HG02938 (cell line): ENCODE data around the gene GUCA1C.

Experiments
- ATAC-seq: cut with Tn5 transposase; IDR thresholded peaks from one replicate; pipeline ENCODE4 v1.9.1; 2021; ENCODE audit warnings: mild to moderate bottlenecking, moderate library complexity; ENCODE audit not compliant: unreplicated experiment

The GUCA1C gene, protein sequence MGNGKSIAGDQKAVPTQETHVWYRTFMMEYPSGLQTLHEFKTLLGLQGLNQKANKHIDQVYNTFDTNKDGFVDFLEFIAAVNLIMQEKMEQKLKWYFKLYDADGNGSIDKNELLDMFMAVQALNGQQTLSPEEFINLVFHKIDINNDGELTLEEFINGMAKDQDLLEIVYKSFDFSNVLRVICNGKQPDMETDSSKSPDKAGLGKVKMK

DNA sequence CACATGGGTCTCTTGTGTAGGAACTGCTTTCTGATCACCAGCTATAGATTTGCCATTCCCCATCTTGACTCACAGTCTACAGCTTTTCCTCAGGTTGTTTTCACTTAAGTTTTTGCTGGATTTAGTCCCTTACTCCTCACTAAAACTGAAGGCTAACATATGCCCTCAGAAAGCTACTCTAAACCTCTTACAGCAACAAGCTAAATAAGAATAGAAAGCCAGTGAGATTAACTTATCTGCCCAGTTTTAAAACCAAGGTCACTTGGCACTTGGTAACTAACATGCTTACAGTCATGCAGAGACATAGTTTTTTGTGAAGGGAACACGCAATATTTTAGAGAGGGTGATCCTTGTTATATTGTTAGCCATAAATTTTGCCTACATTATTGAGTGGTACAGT, at the start of gene GUCA1C:
Gene GUCA1C (minus strand): TSS at position 180 of the 400 bp plus-strand sequence. CDS start 117 bp downstream, at position 63.
- ATAC-seq: no peak

DNA sequence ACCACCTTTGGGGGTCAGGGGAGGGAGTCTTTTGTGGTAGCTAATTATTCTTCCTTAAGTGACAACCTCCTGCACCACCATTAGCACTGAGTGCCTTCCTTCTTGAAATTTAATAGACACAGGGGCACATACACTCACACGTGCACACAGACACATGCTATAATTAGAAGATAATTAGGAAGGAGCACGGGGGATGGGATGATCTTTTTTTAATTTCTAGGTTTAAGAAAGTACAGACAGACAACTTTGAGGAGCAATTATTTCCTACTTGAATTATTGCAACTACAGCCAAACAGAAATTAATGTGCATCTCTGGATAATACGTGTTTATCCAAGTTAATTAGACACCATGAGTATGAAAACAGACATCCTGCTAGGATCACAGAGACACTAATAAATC, 44.8 kb upstream of the GUCA1C start:
- ATAC-seq: no peak

DNA sequence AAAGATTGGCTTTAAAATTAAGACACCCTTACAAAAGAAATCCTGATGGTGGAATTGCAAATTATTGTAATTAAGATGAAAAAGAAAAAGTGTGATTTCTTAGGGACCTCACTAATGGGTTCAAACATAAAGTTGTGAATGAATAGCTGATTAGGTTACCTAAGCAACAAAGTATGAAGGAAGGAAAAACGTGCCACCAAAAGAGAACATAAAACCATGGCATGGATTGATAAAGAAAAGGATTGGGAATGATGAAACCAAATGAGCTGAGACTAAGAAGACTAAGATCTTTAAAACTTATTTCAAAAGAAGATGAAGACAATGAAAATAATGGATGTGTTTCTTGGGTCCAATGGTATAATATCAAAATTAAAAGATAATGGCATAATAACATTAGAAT, 32.2 kb upstream of the GUCA1C start:
- ATAC-seq: no peak

DNA sequence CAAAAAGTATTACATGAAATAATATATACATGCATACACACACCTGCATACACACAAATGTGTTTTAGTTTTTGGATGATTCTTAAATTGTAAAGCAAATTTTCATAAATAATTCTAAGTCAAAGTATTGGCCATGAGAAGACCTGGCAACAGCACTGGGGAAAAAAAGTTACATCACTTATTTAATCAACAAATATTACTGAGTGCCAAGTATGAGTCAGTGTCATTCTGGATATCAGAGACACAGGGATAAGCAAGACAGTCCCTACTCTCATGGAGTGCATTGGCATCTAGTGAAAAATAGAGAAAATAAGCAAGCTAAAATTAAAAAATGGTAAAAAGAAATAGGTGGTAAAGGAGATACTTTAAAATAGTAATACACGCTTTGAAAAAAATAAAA, 29.4 kb upstream of the GUCA1C start:
- ATAC-seq: no peak

DNA sequence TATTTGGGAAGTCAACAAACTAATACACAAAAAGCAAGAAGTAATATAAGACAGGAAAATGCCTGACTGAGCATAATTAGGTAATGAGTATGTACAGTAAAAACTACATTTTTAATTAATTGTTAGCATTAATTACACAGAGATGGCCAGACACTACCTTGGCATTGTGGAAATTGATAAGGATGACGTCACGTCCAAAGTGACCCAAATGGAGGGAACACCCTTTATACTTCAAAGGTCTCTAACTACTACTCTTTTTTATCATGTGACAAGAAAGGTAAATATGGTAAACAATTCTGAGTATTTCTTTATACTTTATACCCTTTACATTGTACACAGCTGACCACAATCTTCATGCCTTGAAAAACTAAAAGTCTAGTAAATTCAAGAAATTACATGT, 22.4 kb upstream of the GUCA1C start:
- ATAC-seq: no peak

DNA sequence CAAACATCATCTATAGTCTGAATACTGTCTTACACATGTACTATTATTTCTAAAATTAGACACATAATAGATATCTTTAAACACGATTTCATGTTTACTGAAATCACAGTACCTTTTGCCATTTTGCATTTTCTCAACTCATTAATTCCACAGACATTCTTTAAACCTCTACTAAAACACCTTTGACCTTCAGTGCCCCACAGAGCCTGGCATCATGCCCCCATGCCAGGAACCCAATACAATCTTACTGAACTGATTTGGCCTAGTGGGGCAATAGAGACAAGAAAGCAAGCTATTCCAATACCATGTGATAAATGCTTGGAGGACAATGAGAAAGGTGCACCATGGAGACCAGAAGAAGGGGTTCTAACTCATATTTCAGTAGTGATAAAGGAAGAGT, 19.3 kb upstream of the GUCA1C start:
- ATAC-seq: no peak

DNA sequence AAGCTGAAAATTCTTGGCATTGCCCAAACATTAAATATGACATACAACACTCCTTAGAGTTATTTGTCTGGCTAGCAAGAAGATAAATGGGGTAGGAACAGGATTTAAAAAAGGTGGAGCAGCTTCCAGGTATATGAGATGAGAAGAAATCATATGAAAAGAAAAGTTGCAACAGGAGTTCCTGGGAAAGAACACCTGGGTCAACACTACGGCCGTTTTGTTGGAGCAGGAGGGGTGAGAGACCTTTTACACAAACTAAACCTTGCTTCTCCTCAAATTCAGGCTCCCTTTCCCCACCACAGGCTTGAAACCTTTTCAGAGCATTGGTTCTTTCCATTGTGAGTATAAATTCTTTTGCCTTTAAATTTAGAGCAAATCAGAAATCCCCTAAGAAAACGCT, 18.8 kb upstream of the GUCA1C start:
- ATAC-seq: no peak

DNA sequence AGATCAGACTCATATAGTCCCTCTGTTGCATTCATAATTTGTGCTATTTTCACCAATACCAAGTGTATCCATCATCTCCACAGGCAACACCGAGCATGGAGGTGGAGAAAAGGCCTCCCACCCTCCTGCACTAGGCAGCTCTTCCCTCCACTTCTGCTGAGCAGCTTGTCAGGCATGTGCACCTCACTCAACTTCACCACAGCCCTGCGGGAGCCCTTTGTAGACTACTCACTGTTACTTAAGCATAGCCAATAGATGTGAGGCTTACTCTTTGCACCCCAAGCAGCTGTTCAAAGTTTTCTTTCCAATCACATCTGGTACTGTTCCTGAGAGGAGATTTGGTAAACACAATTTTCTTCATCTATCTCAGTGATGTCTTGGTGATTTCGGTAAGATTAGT, 16.9 kb upstream of the GUCA1C start:
- no peak for ATAC-seq

DNA sequence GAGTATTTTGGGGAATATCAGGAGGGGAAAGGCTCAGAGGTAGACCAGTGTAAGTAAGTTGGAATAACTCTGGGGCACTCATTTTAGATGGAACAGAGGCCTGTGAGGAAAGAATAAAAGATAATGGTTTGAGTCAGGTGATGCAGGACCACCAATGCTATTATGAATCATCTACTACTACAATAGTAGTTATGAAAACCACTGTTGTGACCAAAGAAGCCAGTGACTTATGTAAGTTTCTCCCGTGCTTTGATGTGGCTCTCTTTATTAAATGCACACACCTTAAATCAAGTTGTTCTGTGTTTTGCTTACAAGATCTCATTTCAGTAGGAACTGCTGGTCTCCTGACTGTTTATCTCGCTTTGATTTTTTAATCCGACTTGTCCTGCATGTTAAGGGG, 13.1 kb upstream of the GUCA1C start:
- no peak for ATAC-seq

DNA sequence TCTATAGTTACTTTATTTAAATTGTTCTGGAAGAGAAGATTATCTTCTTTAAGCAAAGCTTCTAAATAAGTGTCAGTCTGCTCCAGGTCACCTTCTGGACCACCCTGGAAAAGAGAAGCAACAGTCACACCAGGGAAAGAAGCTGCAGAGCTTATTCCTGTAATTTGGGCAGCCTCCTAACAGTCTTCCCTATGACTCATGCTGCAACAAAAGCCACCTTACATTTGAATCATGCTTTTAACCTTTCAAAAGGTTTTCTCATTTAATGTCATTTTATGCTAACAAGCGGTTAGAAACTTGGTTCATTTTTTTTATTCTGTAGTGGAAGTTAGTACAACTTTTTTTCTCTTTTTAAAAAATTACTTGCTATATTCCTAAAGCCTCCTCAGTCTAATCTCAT, 5.3 kb upstream of the GUCA1C start:
- no peak for ATAC-seq

DNA sequence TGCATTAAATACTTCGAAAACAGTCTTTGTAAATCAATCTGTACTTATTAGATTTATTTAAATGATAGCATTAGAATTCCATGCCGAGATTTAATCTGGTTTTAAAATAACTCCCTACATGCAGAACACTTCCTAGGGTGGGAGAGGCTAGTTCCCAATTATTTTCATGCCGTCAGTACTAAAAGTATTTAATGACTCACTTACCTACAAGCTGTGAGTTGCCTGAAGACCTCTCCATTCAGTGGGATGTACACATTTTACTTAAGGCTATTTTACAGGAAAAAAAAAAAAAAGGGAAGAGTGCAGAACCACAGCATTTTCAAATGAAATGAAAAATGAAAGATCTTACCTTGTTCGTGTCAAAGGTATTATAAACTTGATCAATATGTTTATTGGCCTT, 469 bp downstream of the GUCA1C start:
- no peak for ATAC-seq

DNA sequence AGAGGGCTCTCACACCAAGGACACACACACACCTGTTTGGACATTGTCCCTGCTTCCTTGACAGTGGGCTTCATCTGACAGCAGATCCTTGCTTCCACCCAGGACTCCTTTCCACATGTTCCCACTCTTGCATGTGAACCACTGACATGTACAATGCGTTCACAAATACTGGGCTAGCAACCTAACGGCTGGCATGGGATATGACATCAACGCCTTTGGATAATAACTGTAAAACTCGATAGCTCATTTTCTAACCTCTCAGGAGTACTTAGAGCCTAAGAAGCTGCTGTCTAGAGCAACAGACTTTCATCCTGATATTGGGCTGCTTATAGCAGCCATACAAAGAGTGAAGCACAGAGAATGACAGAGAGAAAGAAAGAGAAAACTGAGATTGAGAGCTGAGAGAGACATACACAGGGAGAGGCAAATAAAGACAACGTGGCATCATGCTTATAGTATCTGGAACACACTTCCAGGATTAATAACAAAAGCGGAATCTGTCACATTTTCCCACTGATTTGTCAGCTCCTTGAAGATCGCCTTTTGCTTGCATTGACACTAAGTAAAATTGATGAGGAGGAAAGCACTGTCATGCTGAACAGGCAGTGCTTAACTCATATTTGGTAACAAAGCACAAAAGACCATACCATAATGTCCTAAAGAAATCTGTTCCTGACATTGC, 1.7 kb downstream of the GUCA1C start:
- no peak for ATAC-seq

DNA sequence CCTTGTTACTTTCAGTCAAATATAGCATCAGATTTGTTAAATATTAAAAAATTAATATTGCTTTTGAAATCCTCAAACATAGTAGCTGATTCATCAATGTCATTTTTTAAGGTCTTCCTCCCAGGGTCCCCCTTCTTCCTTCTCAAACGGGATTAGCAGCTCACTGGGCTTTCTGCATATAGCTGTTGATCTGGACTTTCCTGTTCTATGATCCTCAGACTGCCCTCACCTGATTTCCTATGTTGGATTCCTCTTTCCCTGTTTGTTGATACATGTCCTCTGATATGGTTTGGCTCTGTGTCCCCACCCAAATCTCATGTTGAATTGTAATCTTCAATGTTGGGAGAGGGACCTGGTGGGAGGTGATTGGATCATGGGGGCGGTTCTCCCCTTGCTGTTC, 5.8 kb downstream of the GUCA1C start:
- no peak for ATAC-seq

DNA sequence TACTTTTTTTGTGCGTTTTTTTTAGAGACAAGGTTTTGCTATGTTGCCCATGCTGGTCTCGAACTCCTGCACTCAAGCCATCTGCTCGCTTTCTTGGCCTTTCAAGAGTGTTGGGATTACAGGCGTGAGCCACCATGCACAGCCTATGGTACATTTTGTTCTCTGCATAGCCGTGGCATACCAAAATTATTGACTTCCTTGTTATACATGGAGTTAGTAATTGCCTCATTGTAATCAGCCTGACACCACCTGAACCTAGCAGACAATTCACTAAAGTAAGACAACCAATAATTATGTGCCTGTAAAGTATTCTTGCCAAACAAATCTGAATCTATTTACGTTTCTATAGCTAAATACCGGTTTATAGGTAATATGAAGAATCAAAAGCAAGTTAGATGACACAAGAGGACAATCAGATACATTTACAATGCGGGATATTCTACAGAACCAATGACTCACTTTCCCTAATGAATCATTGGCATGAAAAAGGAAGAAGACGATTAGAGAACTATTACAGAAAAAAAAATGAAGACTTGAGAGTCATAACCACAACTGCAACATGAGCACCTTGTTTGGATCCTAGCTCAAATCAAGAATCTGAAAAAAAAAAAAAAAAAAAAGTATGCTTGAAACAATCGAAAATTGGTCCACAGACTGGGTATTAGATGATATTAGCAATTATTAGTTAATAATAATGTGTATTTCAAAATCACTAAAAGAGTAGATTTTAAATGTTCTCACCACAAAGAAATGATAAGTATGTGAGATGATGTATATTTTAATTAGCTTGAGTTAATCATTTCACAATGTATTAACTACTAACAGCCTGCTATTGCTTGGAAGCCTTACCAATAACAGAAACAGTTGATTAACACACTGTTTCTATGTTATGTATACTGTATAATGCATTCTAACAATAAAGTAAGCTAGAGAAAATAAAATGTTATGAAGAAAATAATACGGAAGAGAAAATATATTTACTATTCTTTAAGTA, 7.1 kb downstream of the GUCA1C start:
- no peak for ATAC-seq

DNA sequence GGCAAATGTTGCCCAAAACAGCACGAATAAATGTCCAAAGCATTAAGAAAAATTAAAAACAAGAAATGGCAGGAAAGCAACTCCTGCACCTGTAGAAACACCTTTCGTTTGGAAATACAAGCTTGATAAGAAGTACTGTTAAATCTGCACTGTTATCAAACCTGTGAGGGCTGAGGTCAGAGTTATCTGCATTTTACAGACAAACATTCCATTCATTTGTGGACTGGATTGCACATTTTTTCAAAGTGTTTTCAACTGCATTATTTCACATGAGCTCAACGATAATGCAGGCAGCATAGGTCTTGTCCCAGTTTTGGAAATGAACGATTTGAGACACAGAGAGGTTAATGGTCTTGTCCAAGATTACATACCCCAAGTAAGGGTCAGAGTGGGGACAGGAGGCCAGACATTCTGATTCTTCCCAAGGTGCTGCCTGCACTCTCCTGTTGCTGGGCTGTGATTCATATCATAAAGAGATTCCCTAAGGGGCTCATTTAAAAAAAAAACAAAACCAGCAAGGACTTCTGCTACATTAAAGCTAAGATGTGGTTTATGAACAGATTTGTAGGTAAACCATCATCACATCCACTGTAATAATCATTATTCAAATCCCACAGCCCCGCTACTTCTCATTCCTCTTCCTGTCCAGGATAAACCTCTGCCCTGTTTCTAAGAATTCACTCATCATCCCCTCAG, 13.0 kb downstream of the GUCA1C start:
- no peak for ATAC-seq

DNA sequence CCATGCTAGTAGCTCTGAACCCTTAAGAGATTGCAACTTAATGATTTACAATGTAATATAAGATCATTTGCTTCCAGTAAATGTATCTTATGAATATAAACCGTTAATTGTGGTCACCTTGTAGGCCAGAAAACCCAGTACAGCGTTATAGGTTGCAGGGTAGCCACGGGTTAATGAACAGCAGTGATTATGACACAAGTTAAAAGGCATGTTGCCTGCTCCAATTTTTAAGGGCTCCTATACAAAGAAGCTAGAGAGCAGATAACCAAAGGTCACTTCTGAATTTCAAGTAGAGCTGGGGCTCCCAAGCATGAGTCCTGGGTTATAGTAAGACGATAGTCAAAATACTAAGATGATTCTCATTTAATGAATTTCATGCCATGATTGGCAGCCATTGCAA, 13.5 kb downstream of the GUCA1C start:
- ATAC-seq: no peak

DNA sequence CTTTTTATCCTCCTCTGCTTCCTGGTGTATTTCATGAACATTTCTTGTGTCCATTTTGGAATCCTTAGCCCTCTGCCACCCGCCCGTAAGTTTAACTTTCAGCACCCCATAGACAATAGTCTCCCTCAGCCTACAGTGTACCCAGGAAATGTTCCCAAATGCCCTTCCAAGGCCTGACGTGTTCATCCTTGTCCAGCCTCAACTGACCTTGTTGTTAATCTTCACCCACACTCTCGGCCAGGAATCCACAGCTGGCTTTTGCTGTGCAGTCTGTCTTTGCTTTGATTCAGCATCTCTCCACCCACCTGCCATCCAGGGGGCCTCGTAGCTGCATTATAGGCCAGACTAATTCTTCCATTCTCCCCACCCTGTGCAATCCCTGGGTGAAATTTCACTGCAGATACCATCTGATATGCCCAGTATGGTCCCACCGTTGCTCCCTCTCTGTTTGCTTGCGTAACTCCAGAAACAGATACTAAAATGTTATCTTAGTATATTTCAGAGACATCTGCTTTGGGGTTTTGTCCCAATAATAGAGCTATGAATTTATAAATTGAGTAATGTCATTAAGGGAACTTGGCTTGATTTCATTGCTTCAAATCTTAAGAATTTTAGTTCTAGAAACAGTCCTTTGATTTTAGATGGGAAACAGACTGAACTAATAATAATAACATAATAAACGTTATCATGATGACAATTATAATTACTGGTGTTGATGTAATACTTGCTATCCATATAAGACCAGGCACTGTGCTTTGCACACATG, 16.6 kb downstream of the GUCA1C start:
- no peak for ATAC-seq

DNA sequence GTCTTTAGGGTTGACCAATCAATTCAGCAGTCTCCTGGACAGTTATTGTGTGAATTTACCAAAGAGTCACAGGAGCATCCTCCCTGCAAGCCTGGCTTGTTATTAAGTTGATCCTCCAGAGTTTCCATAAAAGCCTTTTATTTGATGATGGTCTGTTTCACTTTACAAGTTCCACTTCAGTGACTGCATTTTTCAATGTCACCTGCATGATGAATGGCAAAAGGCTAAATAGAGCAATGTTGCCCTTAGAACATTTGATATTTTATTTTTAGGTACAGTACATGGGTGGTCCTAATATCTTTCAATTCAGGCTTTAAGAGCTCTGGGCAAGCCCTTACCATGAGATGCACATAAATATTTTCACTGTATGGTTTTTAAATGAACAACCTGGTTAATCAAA, 22.6 kb downstream of the GUCA1C start:
- no peak for ATAC-seq

DNA sequence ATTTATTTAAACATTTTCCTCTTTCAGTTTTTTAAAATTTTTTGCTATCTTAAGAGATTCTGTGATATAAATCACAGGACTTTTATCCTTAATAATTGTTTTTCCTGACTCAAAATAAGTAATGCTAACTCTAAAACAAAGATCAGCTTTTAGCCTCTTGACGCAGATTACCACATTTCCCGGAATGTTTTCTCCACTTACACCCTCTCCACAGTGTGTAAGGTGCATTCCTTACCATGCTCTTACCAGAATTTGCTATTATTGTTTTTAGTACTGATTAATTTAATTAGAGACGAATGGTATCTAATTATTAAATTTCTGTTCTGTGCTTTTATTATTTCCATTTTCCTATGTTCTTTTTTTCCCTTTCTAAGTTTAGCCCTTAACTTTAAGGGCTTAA, 34.8 kb downstream of the GUCA1C start:
- no peak for ATAC-seq
